ENCODE results near the gene CYP4F11.
"Not testable (repeated sequence)": the region's sequence is repeated elsewhere in the genome, so short reads cannot be mapped to it uniquely, and the experiment has no call there.

The CYP4F11 gene, protein sequence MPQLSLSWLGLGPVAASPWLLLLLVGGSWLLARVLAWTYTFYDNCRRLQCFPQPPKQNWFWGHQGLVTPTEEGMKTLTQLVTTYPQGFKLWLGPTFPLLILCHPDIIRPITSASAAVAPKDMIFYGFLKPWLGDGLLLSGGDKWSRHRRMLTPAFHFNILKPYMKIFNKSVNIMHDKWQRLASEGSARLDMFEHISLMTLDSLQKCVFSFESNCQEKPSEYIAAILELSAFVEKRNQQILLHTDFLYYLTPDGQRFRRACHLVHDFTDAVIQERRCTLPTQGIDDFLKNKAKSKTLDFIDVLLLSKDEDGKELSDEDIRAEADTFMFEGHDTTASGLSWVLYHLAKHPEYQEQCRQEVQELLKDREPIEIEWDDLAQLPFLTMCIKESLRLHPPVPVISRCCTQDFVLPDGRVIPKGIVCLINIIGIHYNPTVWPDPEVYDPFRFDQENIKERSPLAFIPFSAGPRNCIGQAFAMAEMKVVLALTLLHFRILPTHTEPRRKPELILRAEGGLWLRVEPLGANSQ

DNA sequence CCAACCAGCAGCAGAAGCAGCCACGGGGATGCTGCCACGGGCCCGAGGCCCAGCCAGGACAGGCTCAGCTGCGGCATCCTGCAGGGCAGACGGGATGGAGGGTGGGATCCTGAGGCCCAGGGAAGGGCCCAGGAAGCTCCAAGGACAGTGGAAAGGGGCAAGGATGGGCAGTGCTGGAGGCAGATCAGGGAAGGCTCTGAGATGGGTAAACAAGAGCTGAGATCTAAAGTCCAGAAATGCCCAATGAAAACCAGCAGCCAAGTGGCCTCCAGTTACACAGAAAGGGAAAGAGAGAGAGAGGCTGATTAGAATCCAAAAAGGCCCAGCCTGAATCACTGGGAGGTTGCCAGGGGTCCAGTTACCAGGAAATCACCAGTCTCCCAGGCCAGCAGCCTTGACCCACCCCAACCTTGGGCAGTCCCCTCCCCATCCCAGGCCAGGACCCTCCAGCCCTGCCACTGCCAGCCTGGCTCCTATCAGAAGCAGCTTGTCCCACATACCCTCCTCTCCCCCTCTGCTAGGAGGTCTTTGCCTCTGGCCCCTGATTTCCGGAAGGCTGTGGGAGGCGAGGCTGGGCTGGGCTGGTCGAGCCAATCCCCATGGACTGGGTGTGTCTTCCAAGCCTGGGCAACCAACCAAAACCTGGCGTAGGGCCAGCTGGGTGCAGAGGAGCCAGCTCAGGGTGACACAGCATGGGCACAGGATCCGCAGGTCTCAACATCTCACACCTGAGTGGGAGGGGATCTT is at the start of gene CYP4F11:
Gene CYP4F11 (minus strand): TSS at position 198 of the 747 bp plus-strand sequence. CDS start 121 bp downstream, at position 77.
- in situ Hi-C loops (cut with MboI; ENCODE audit: low sequenced_read_pairs) = no loop called here

DNA sequence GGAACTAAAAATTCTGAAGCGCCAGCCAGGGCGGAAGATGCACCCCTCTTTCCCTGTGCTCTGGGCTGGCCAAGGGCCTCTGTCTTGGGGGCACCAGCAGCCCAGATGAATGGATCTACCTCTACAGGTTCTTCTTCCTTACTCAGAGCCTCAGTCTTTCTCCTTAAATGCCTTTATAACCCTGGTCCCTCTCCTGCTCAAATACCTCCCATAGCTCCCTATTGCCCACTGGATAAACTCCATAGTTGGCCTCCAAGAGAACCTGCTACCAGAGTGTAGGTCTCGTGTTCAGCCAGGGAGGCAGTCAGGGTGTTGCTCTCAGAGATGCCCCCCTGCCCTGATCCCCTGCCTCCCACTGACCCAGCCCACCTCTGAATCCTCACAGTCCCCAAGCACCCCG is 45.0 kb upstream of the CYP4F11 start:
- in situ Hi-C loops (cut with MboI; ENCODE audit: low sequenced_read_pairs) = no loop called here

DNA sequence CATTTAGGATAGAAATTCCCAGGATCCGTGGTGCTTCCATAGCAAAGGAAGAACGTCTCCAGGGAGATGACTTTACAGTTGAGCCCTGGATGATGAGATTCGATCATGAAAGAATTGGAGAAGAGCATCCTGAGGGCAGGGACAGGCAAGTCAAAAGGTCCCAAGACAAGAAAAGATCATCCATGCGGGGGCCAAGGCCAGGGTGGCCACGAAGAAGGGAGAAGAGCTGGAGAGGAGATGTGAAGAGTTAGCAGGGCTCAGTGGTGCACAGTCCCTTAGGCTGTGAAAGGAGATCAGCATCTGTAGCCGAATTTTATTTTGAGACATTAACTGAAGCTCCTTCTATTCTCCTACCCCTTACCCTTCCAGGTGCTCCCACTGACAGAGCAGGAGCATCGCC is 43.4 kb upstream of the CYP4F11 start:
- in situ Hi-C loops (cut with MboI; ENCODE audit: low sequenced_read_pairs) = no loop called here

DNA sequence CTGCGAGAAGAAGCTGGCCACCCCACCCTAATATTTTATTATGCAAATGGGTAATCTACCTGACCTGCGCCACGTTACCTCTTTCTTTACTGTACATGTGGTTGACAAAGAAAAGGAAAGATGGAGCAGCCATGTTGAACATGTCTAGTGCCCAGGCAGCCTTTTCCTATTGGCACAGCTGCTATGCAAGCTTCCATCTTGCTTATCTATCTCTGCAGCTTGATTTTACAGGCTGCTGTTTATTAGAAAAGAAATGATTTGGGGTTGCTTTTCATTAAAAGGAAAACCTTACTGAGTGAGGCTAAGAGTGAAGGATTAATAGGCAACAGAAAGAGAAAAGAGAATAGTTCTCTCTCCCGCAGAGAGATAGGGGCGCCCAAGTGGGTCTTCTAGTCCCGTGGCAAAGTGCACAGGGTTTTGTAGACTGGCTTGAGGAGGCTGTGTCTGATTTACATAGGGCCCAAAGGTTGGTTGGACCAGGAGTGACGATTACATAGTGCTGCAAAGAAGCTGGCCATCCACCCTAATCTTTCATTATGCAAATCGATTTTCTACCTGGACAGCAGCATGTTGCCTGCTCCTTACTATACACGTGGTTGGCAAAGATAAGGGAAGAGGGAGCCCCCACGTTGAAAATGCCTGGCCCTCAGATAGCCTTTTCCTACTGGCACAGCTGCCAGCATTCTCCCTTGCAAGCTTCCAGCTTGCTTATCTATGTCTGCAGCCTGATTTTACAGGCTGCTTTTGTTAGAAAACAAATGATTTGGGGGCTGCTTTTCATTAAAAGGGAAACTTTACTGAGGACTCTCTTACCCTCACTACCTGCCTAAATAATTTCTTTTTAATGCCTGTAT is 42.7 kb upstream of the CYP4F11 start:
- in situ Hi-C loops (cut with MboI; ENCODE audit: low sequenced_read_pairs) = no loop called here

DNA sequence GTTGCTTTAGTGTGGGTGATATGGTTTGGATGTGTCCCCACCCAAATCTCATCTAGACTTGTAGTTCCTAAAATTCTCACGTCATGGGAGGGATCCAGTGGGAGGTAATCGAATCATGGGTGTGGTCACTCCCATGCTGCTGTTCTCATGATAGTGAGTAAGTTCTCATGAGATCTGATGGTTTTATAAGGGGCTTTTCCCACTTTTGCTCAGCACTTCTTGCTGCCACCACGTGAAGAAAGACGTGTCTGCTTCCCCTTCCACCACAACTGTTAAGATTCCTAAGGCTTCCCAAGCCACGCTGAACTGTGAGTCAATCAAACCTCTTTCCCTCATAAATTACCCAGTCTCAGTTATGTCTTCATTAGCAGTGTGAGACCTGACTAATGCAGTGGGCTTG is 40.5 kb upstream of the CYP4F11 start:
- in situ Hi-C loops (cut with MboI; ENCODE audit: low sequenced_read_pairs) = no loop called here

DNA sequence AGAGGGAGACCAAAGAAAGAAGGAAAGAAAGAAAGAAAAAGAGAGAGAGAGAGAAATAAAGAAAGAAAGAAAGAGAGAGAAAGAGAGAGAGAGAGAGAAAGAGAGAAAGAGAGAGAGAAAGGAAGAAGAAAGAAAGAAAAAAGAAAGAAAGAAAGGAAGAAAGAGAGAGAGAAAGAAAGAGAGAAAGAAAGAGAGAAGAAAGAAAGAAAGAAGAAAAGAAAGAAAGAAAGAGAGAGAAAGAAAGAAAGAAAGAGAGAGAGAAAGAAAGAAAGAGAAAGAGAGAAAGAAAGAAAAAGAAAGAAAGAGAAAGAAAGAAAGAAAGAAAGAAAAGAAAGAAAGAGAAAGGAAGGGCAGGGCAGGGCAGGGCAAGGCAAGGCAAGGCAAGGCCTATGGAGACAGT is 37.7 kb upstream of the CYP4F11 start:
- in situ Hi-C loops (cut with MboI; ENCODE audit: low sequenced_read_pairs) = not testable (repeated sequence)

DNA sequence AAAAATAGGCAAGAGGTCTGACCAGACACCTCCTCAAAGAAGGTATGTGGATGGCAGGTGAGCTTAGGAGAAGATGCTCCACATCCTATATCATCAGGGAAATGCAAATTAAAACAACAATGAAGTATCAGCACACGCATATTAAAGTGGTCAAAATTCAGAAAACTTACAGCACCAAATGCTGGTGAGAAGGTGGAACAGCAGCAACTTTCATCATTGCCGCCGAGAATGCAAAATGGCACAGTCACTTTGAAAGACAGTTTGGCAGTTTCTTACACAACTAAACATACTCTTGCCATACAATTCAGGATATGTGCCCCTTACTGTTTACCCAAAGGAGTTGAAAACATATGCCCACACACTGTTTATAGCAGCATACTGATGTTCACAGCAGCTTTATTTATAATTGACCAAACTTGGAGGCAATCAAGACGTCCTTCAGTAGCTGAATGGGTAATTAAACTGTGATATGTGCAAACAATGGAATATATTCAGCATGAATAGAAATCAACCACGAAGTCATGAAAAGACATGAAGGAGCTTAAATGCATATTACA is 37.0 kb upstream of the CYP4F11 start:
- in situ Hi-C loops (cut with MboI; ENCODE audit: low sequenced_read_pairs) = no loop called here

DNA sequence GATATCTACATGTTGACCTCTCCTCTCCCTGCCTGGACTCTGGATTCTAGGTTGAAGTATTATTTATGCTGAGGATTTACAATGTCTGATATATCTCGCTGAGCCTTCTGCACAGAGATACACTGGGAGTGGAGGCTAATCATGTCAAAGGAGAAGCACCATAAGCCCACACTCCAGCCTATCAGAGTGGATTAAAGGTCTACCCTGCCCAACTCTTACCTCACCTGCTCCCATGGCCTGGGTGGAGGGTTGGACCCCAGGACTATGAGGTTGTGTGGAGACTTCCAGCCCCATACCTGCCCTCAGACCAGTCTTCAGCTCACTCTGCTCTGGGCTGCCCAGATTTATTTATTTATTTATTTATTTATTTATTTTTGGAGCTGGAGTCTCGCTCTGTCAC is 29.9 kb upstream of the CYP4F11 start:
- in situ Hi-C loops (cut with MboI; ENCODE audit: low sequenced_read_pairs) = no loop called here

DNA sequence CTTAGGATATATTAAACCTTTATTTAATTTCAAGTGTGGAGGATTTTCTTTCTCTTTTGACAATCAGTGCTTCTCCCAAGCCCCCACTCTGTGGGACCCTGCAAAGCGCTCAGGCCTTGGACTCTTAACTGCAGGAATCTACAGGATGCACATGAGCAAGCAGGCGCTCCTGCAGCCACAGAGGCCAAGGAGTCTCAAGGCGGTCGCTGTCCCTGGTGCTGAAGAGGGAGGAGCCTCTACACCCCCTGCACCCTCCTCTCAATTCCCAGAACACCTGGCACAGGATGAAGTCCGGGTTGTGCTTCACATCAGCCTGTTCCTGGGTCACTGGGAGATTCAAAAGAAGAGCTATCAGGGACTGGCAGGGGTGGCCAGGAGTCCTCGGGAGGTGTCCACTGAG is 28.0 kb upstream of the CYP4F11 start:
- in situ Hi-C loops (cut with MboI; ENCODE audit: low sequenced_read_pairs) = no loop called here

DNA sequence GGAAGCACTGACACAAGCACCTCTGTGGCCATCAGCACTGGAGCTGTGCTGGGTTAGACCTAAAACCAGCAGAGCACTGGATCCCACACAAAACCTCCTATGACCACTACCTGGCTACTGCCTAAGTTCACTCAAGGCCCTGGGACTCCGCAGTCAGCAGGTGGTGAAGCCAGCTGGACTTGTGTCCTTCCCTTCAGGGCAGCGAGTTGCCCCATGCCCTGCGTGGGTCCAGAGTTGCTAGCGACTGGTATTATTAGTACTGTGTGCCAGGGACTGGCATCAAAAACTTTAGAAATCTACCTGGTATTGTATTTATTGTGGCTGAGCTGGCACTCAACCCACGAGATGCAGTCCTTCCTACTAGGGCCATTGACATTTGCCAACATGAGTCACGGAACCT is 20.5 kb upstream of the CYP4F11 start:
- in situ Hi-C loops (cut with MboI; ENCODE audit: low sequenced_read_pairs) = no loop called here

DNA sequence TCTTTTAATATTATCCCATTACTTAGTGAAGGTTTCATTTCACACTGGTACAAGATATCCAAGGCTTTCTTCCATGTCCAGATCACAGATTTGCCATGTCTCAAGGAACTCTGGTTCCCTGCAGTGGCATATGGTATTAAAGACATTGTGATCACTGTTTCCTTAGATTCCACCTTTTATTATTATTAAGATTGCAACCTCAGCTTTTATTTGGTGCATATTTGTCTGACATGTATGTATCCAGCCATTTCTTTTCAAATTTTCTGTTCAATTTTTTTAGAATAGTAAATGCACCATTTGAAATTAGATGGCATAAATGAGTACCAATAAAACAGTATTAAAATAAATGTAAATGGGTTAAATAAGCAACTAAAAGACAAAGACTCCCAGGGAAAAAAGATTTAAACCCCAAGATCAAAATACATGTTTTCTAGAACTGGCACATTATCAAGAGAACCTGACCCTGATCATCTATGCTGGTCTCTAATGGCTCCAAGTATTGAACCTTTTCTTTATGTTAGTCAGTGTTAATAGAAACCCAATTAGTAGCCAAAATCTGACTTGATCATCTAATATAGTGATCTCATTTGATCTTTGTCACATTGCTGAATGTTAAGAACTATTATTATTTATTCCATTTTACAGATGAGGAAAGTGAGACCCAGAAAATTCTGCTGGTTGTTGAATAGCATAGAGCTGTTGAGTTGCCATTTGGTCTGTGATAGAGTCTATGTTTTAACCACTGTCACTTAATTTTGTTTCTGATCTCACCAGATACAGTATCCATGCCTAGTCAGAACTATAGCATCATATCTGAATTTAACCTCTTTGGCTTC is 14.1 kb upstream of the CYP4F11 start, which contains the start of gene OR10H4:
Gene OR10H4 (plus strand): TSS at position 786 of the 836 bp plus-strand sequence. CDS start 0 bp downstream, at position 786.
- in situ Hi-C loops (cut with MboI; ENCODE audit: low sequenced_read_pairs) = no loop called here

DNA sequence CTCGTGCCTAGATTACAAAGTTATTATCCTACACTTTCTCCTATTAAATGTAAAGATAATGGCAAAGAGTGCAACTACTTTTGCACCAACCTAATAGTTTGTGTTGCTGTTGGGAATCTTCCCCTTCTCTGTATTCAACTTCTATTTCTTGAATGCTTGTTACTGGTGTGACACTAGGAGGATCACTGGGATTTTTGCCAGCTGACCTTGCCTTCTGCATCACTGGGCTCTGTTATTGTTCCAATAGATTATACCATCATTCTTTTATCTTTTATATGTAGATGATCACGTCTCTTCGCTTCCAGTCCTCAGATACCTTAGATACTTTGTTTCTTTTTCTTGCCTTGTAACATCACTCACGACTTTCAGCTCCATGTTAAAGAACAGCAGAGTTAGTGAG is 11.0 kb upstream of the CYP4F11 start:
- in situ Hi-C loops (cut with MboI; ENCODE audit: low sequenced_read_pairs) = no loop called here

DNA sequence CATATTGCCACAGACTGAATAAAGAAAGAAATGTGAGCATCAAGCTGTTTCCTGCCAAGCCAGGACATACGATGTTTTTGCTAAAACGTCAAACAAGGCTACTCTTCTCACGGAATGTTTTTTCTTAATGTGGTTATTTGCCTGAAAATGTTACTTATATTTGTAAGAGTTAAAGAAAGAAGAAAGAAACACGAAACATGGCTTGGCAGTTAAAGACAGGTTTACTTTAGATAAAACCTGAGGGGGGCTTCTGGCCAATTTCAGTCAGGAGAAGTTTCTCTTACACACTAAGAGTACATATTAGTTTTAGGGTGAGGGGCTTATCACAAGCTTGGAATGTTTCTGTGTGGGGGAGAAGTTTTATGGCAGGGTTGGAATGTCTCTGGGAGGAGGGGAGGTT is 10.1 kb upstream of the CYP4F11 start:
- in situ Hi-C loops (cut with MboI; ENCODE audit: low sequenced_read_pairs) = no loop called here

DNA sequence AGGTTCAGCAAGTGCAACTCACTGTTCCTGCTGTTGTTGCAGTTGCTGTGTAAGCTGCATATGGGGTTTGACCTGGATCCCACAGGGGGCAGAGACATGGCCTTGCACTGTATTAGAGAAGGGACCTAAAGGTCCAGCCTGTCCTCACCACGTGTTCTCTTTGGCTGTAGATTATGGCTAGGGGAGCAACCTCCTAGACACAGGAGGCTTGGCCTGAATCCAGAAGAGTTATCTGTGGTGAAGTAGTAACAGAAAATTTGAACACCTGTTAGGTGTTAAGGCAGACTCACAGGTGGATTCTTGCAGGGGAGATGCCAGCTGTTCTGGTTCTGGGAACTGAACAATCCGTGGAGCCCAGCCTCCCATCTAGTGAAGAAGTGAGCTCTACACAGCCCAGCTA is 3.4 kb upstream of the CYP4F11 start:
- in situ Hi-C loops (cut with MboI; ENCODE audit: low sequenced_read_pairs) = no loop called here

DNA sequence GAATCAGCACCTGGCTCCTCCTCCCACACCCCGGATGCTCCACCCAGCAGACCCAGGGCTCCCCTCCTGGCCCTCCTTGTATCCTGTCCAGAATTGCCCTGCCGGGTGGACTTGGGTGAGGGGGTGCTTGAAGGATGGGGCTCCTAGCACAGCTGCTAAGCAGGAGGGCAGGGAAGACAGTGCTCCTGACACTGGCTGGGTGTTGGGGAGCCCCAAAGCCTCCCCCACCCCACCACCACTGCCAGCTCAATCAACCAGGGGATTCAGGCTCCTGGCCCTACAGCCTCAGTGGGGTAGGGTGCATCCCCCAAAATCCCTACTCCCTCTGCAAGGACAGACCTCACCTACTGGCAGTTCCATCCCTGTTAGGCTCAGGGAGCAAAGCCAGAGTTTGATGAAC is 2.6 kb upstream of the CYP4F11 start:
- in situ Hi-C loops (cut with MboI; ENCODE audit: low sequenced_read_pairs) = no loop called here

DNA sequence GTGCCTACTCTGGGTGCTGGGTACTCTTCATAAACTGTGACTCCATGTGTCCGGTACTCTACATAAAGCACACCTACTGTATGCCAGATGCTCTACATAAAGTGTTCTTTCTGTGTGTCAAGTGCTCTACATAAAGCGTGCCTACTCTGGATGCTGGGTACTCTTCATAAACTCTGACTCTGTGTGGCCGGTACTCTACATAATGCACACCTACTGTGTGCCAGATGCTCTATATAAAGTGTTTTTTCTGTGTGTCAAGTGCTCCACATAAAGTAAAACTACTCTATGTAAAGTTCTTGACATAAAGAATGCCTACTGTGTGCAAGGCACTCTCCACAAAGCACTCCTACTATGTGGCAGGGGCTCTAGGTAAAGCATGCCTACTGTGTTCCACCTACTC is 1.8 kb upstream of the CYP4F11 start:
- in situ Hi-C loops (cut with MboI; ENCODE audit: low sequenced_read_pairs) = no loop called here

DNA sequence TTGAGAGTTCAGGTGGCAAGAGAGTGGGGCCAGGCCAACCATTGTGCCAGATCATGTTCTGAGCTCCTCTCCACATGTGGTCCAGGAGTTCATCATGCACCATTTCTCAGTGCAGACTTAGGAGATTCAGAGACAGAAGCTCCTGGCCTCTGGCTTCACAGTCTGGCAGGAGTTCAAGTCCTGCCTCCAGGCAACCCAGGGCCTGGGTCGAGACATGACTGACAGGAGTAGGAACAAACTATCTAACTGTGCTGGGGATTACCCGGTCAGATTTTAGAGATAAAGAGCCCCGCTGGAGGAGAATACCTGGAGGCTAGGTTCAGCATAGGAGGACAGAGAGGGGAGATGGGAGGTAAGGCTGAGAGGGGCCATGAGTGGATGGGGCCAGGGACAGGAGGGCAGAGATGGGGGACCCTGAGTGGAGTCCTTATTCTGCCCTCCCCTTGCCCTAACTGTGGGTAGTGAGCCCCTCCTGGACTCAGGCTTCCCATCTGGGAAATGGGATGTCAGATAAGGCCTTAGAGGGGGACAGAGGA is 906 bp upstream of the CYP4F11 start:
- in situ Hi-C loops (cut with MboI; ENCODE audit: low sequenced_read_pairs) = no loop called here

DNA sequence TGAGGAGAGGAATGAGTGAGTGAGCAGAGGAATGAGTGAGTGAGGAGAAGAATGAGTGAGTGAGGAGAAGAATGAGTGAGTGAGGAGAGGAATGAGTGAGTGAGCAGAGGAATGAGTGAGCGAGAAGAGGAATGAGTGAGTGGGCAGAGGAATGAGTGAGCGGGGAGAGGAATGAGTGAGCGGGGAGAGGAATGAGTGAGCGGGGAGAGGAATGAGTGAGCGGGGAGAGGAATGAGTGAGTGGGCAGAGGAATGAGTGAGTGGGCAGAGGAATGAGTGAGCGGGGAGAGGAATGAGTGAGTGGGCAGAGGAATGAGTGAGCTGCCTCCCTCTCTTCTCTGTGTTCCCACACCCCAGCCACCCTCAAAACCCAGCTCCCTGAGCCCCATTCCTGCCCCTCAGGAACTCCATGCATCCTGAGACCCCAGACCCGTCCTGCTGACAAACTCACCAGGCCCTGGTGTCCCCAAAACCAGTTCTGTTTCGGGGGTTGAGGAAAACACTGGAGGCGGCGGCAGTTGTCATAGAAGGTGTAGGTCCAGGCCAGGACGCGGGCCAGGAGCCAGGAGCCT is 483 bp downstream of the CYP4F11 start:
- in situ Hi-C loops (cut with MboI; ENCODE audit: low sequenced_read_pairs) = not testable (repeated sequence)

DNA sequence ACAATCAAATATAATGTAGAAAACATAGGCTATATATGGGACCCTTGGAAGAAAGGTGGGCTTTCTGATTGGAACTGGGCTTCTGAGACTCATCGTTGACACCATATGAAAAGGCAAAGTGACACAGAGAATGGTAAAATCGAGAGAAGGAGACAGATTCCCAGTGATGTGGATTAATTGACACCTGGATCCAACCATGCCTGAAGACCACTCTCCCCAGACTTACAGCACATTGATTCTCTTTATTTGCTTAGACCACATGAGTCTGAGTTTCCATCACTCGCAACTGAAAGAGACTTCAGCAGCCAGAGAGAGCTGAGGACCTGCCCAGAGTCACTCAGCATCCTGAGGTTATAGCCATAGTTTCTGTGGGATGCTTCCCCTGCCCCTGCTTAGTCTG is 6.0 kb downstream of the CYP4F11 start:
- in situ Hi-C loops (cut with MboI; ENCODE audit: low sequenced_read_pairs) = no loop called here
